GM19467 (cell line): Measurements from ENCODE around the gene B4GALT2.

Experiments used
- ATAC-seq: cut with Tn5 transposase; IDR thresholded peaks from one replicate; pipeline ENCODE4 v1.9.1; 2021; ENCODE audit warnings: mild to moderate bottlenecking, moderate library complexity; ENCODE audit not compliant: unreplicated experiment

The B4GALT2 gene

DNA sequence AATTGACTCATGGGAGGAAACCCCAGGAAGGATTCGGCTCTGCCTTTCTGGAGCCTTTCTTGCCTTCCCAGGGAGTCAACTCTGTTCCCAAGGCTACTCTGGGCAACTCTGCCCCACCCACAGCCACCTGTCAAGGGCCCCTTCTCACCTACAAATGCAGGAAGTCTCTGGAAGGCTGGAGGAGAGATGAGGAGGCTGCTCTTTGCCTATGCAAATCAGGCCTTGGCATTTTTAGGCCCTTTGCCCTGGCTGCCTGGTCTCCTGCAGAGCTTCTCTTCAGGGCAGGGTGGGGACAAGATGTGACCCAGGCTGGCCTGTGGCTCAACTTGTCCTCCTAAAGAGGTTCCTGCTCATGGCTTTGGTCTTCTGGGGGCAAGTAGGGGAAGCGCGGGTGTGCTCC lies 46.8 kb downstream of the B4GALT2 start:
- no peak for ATAC-seq

GRCh38 chr1:44027320-44027719 lies 48.3 kb downstream of the B4GALT2 start:
- no peak for ATAC-seq

GRCh38 chr1:44029260-44029910 lies 50.4 kb downstream of the B4GALT2 start:
- ATAC-seq: no peak

- ATAC-seq: peak; percentile 73
Measured at GRCh38 chr1:44029911-44030604, 51.0 kb downstream of the B4GALT2 start.

GRCh38 chr1:44030605-44031251 lies 51.7 kb downstream of the B4GALT2 start:
- ATAC-seq: peak; percentile 16

DNA sequence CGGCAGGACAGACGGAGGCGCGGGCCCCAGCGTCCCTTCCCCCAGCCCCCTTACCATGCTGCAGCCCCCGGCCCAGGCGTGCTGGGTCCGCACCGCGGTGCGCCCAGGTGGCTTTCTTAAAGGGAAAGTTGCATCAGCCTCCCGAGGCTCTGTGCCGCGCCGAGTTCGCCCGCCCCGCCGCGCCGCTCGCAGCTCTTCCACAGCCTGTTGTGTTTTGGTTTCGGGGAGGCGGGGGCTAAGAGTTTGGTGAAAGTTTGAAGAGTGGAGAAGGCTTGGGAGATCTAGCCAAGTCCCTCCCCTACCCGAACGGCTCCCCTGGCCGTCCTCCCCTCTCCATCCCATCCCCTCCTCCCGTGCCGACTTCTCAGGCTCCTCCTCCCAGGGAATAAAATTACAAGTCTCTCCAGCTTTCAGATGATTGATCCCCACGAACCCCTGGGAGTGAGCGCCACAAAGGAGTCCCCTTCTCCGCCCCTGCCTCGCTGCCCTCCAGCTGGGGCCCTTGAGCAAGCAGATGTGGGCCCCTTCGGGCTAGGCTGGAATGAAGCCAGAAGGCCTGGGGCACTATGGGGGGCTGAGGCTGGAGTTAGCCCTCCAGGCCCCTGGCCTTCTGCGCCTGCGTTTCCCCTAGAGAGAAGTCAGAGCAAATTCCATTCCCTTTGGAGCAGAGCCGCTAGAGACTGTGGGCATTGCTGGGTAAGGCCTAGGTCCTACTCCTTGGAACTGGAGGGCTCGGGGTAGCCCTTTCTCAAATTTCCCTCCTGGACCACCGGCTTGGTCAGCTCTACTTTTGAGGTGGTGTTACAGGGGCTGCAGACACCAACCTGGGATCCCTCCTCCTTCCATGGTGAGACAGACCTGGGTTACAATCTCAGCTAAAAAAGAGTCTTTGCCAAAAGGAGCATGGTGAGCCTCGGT lies 52.5 kb downstream of the B4GALT2 start, which contains the start of gene SLC6A9:
TSS of gene SLC6A9 (minus strand) at position 211 of the 918 bp plus-strand sequence. CDS start 7,185 bp downstream, outside the sequence.
- no peak for ATAC-seq

DNA sequence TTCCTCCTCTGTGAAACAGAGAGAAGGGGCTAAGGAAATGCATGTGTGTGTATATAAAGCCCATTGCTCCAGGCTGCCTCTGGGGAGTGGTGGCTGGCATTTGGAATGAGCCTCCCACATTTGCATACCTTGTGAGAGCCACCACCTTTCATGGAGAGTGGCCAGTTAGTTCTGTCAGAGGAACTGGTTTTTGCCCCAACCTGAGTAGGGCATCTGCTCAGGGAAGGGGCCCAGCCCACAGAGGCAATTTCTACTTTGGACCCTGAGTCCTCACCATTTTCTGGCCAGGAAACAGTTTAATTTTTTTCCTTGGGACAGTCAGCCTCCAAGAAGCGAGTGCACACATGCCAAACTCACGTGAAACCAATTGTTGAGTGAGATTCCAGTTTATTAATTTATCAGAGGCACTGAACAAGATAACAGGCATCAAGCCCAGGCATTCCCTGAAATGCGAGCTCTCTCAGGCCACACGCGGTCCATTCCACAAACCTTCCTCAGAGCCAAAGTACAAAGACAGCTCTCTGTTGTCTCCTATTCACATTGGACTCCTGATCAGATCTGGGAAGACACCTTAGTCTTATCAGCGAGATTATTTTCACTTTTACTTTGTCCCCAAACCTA lies 53.3 kb downstream of the B4GALT2 start:
- no peak for ATAC-seq

- no peak for ATAC-seq
Measured at GRCh38 chr1:44033041-44033575, 54.1 kb downstream of the B4GALT2 start.

DNA sequence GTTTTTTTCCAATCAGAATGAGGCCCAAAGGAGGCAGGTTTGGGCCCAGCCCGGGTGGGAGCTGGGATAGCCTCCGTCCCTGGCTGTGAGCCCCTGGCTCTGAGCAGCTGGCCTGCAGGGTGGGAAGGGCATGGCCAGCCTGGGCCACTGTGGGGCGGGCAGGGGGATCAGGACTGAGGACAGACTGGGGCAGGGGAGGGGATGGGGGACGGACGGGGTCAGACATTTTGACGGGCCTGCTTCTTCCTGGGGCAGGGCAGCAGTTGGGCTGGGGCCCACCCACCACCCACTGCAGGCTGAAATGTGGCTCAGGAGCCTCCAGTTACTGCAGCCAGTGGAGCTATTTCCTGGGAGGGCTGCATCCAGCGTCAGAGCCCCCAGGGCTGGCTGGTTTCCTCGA lies 54.7 kb downstream of the B4GALT2 start:
- ATAC-seq: no peak

DNA sequence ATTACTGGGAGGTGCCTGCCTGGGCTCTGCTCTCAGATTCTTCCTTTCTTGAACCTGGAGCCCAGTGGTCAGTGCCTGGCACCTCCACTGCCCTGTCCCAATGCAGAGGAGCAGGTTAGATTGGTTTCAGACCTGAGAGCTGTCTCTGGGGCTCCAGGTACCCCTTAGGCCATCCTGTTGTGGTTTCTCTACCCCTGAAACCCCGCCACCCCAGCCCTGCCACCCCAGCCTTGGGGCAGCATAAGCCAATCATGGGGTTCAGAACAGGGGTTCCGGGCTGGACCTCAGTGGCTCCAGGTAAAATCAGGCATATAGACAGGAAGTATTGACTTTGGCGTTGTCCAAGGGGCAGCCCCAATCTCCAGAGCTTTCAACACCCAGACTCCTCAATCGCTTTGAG lies 55.4 kb downstream of the B4GALT2 start:
- ATAC-seq: no peak

GRCh38 chr1:44034976-44035716 lies 56.1 kb downstream of the B4GALT2 start:
- ATAC-seq: no peak

DNA sequence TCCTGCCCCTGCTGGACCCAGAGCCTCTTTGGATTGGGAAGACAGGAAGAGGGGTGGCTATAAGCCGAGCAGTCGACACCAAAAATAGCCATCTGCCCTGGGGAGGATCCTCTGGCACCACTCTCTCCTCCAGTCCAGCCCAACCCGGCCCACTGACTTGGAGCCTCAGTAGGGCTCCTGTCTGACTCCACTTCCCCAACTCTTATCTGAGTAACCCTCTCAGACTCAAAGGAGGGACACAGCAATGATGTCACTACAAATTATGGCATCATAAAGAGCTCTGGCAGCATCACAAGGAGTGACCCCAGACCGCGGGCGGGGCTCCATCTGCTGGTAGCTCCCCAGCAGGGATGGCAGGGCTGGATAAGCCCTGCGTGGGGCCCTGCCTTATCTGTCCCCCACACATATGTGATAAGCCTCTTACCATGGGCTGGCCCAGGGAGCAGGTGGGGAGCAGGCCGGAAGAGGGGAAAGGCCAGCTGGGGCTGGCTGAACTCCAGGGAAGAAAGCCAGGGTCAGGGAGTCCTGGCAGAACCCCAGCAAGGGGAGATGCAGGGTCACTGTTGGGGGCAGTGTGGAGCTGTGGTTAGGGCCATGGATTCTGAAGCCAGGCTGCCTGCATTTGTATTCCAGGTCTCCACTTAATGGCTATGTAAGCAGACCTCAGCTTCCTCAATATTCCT lies 56.9 kb downstream of the B4GALT2 start:
- ATAC-seq: no peak

DNA sequence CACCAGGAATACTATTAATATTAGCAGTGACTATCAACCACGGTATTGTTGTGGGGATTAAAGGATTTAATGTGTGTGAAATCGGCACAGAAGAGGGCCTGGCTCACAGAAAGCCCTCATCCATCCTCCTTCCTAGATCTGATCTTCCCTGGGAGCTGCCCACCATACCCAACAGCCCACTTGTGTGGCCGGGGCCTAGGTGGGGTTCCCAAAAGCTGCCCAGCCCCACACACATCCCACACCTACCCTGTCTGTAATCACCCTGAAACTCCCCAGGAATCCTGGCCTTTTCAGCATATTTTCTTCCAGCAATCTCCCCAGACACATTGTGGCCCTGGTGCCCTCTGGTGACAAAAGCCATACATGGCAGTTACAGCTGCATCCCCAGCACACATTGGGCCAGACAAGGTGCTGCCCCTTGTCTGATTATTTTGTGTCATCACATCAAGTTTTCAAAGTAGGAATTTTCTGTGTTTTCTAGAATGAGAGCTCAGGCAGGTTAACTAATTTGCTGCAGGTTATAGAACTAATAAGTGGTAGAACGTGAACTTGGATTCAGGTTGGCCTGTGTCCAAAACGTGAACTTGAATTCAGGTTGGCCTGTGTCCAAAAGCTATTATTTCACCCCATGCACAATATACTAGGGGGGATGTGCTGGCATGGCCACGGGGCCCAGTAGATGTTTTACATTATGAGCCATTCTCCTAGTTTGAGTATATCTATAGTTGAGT lies 57.6 kb downstream of the B4GALT2 start:
- no peak for ATAC-seq

DNA sequence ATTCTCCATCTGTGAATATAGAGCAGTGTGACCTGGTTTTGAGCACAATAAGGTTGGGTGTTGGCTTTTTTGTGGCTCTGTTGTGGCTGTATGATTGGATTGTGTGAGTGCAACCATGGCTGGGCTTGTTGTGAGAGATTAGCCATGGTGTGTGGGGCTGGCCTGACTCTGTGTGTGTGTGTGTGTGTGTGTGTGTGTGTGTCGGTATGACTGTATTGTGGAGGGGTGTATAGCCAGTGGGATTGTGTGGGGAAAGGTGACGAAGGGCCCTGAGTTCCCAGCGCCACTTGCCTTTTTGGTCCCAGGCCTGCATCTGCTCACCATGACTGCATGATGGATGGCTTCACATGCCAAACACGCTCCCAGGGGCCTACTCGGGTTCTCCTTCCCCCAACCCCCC lies 58.1 kb downstream of the B4GALT2 start:
- no peak for ATAC-seq

DNA sequence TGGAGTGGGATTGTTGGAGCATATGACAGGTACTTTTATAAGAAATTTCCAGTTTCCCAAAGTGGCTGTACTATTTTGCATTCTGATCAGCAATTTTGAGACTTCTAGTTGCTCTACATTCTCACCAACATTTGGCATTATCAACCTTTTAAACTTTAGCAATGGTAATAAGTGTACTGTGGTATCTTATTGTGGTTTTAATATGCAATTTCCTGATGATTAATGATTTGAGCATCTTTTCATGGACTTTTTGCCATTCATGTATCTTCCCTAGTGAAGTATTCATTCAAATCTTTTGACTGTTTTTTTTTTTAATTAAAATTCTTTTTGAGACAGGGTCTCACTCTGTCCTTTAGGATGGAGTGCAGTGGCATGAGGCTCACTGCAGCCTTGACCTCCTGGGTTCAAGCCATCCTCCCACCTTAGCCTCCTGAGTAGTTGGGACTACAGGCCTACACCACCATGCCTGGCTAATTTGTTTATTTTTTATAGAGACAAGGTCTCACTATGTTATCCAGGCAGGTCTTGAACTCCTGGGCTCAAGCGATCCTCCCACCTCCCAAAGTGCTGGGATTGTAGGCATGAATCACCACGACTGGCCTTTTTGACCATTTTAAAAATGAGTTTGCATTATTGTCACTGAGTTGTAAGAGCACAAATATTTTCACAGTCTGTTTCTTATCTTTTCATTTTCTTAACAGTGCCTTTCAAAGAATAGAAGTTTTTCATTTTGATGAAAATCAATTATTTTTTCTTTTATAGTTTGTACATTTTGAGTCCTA lies 60.1 kb downstream of the B4GALT2 start:
- no peak for ATAC-seq

- ATAC-seq: no peak
Measured at GRCh38 chr1:44040418-44040817, 61.4 kb downstream of the B4GALT2 start.
